HCT116 (cell line): ENCODE measurements around the gene PARVG. TPM values are rescaled to one million over a fixed set of nuclear protein-coding genes. Genes with fewer than 3 reads are reported as not detected.

Experiments used
- ATAC-seq: fragments of 200-7000 bp; cut with Tn5 transposase; 2 replicates; pipeline ENCODE4 v1.9.1; 2020; ENCODE audit warnings: mild to moderate bottlenecking, moderate library complexity
- BruUV-seq: library from RNA; stranded (reverse); fragments of 400-500 nt; replicated peaks from 2 replicates; lab custom pipeline; 2021; lab: Mats Ljungman, UMichigan
- CTCF ChIA-PET: fragments of 300-600 bp; sonication (Branson Sonifier 250); formaldehyde crosslinking; loops from one replicate; lab custom pipeline; 2021; ENCODE audit warnings: antibody characterized with exemption; lab: Charles Lee
- POLR2A ChIA-PET: fragments of 300-600, 350-600 bp; sonication (Branson Sonifier 250); formaldehyde crosslinking; loops from one replicate; lab custom pipeline; 2021; ENCODE audit warnings: antibody characterized with exemption; lab: Charles Lee
- RAD21 ChIA-PET, 2 experiments: fragments of 300-600 bp; sonication (Branson Sonifier 250); formaldehyde crosslinking; loops; one replicate each; lab custom pipeline; 2023; ENCODE audit warnings: low total read pairs in 2 of 2; ENCODE audit not compliant: uncharacterized antibody in 2 of 2, unreplicated experiment in 2 of 2, low non-redundant PET in 1 of 2; lab: Charles Lee
- DNase-seq: peaks from one replicate; pipeline ENCODE4 v3.0.0-alpha.2; 2010; ENCODE audit warnings: low read depth, low spot score
- H2AFZ ChIP-seq: fragments of 200-600 bp; shearing (Covaris generic), sonication (generic); 2 replicates; pipeline ENCODE4 v1.6.1; 2017; ENCODE audit warnings: low read depth, mixed run types, mixed read lengths, antibody characterized with exemption, low read length; ENCODE audit not compliant: poor library complexity, severe bottlenecking
- H3K27ac ChIP-seq: 2 replicates; pipeline ENCODE4 v1.5.1; 2012; ENCODE audit warnings: low read depth, low read length
- H3K27me3 ChIP-seq: fragments of 200-600 bp; sonication (generic); 2 replicates; pipeline ENCODE4 v1.6.1; 2016; ENCODE audit warnings: mixed run types, low read length, mixed read lengths; ENCODE audit not compliant: insufficient read depth
- H3K36me3 ChIP-seq, 2 experiments: fragments of 200-500 bp in 1 of 2; fragments of 200-600 bp in 1 of 2; sonication (Bioruptor generic) in 1 of 2; sonication (generic) in 1 of 2; 2 replicates each; pipeline versions ENCODE4 v1.5.1 to v1.6.1; 2014 to 2016; ENCODE audit warnings: low read length in 2 of 2, inconsistent platforms in 1 of 2, mixed read lengths in 1 of 2, mixed run types in 1 of 2; ENCODE audit not compliant: insufficient read depth in 2 of 2, control insufficient read depth in 1 of 2
- H3K4me1 ChIP-seq, 2 experiments: fragments of 200-600 bp in 1 of 2; sonication (generic) in 1 of 2; 2 replicates each; pipeline versions ENCODE4 v1.5.1 to v1.6.1; 2012 to 2017; ENCODE audit warnings: low read length in 2 of 2, inconsistent platforms in 1 of 2, mild to moderate bottlenecking in 1 of 2, mixed read lengths in 1 of 2, mixed run types in 1 of 2, moderate library complexity in 1 of 2; ENCODE audit not compliant: insufficient read depth in 2 of 2, control insufficient read depth in 1 of 2
- H3K4me2 ChIP-seq: fragments of 200-600 bp; sonication (generic); 2 replicates; pipeline ENCODE4 v1.6.1; 2017; ENCODE audit warnings: mixed run types, low read length, mixed read lengths
- H3K4me3 ChIP-seq, 2 experiments: fragments of 200-600 bp in 1 of 2; sonication (generic) in 1 of 2; replicated peaks in 1 of 2; 2 replicates each; pipeline ENCODE4 v1.5.1; 2011 to 2016; ENCODE audit warnings: low read length in 2 of 2, control low read depth in 1 of 2, low read depth in 1 of 2, mild to moderate bottlenecking in 1 of 2, mixed read lengths in 1 of 2, mixed run types in 1 of 2
- H3K79me2 ChIP-seq: fragments of 200-600 bp; sonication (generic); 2 replicates; pipeline ENCODE4 v1.6.1; 2017; ENCODE audit warnings: mild to moderate bottlenecking, mixed run types, low read length, moderate library complexity, mixed read lengths; ENCODE audit not compliant: insufficient read depth
- H3K9ac ChIP-seq: fragments of 200-600 bp; sonication (generic); 2 replicates; pipeline ENCODE4 v1.6.1; 2016; ENCODE audit warnings: low read length, mixed read lengths
- H3K9me2 ChIP-seq: fragments of 200-600 bp; sonication (generic), shearing (Covaris generic); 2 replicates; pipeline ENCODE4 v1.6.1; 2017; ENCODE audit warnings: mixed run types, mild to moderate bottlenecking, moderate library complexity; ENCODE audit not compliant: insufficient read depth
- H3K9me3 ChIP-seq, 2 experiments: fragments of 200-500 bp in 1 of 2; fragments of 200-600 bp in 1 of 2; sonication (Bioruptor generic) in 1 of 2; sonication (generic) in 1 of 2; 2 replicates each; pipeline ENCODE4 v1.6.1; 2014 to 2017; ENCODE audit warnings: low read length in 2 of 2, mixed read lengths in 2 of 2, inconsistent platforms in 1 of 2, low read depth in 1 of 2, mild to moderate bottlenecking in 1 of 2, mixed run types in 1 of 2, moderate library complexity in 1 of 2; ENCODE audit not compliant: control insufficient read depth in 1 of 2, insufficient read depth in 1 of 2
- H4K20me1 ChIP-seq: fragments of 200-600 bp; sonication (generic), shearing (Covaris generic); 2 replicates; pipeline ENCODE4 v1.6.1; 2017; ENCODE audit warnings: mixed run types, mild to moderate bottlenecking, moderate library complexity; ENCODE audit not compliant: insufficient read depth
- ATF3 ChIP-seq: IDR thresholded peaks from 2 replicates; pipeline ENCODE4 v1.6.1; 2012
- CBX3 ChIP-seq: IDR thresholded peaks from 2 replicates; pipeline ENCODE4 v1.6.1; 2012; ENCODE audit warnings: low read depth
- CTCF ChIP-seq, 3 experiments: fragments of 200-600 bp in 1 of 3; sonication (generic) in 1 of 3; IDR thresholded peaks in 2 of 3; conservative IDR thresholded peaks in 1 of 3; 2 replicates each; pipeline ENCODE4 v1.5.1; 2012 to 2017; ENCODE audit warnings: low read depth in 2 of 3, low read length in 2 of 3, antibody characterized with exemption in 1 of 3, borderline replicate concordance in 1 of 3, control low read depth in 1 of 3, mild to moderate bottlenecking in 1 of 3, mixed read lengths in 1 of 3, mixed run types in 1 of 3, moderate library complexity in 1 of 3; ENCODE audit not compliant: insufficient read depth in 1 of 3
- EZH2 ChIP-seq: fragments of 200-600 bp; sonication (generic); IDR thresholded peaks from 2 replicates; pipeline ENCODE4 v1.6.1; 2017; ENCODE audit warnings: antibody characterized with exemption, mixed run types
- EZH2phosphoT487 ChIP-seq: fragments of 200-600 bp; IDR thresholded peaks from 2 replicates; pipeline ENCODE4 v1.6.1; 2018; ENCODE audit warnings: antibody characterized with exemption, borderline replicate concordance
- FOSL1 ChIP-seq: IDR thresholded peaks from 2 replicates; pipeline ENCODE4 v1.6.1; 2012; ENCODE audit warnings: low read depth
- JUND ChIP-seq: IDR thresholded peaks from 2 replicates; pipeline ENCODE4 v1.6.1; 2012
- MAX ChIP-seq: IDR thresholded peaks from 2 replicates; pipeline ENCODE4 v1.6.1; 2012
- POLR2A ChIP-seq: IDR thresholded peaks from 2 replicates; pipeline ENCODE4 v1.7.0; 2011; ENCODE audit warnings: borderline replicate concordance; ENCODE audit not compliant: insufficient read depth, insufficient read length; ENCODE audit errors: extremely low read depth
- POLR2AphosphoS5 ChIP-seq: IDR thresholded peaks from 2 replicates; pipeline ENCODE4 v1.6.1; 2011; ENCODE audit warnings: mild to moderate bottlenecking, low read depth, low read length, moderate library complexity
- RAD21 ChIP-seq: IDR thresholded peaks from 2 replicates; pipeline ENCODE4 v1.6.1; 2012; ENCODE audit warnings: low read depth, mild to moderate bottlenecking
- REST ChIP-seq: IDR thresholded peaks from 2 replicates; pipeline ENCODE4 v1.6.1; 2012; ENCODE audit warnings: low read depth
- SIN3A ChIP-seq: IDR thresholded peaks from 2 replicates; pipeline ENCODE4 v1.6.1; 2012; ENCODE audit warnings: low read depth
- SP1 ChIP-seq: IDR thresholded peaks from 2 replicates; pipeline ENCODE4 v1.6.1; 2012; ENCODE audit warnings: low read depth
- YY1 ChIP-seq: IDR thresholded peaks from 2 replicates; pipeline ENCODE4 v1.6.1; 2011; ENCODE audit warnings: low read length, low read depth, moderate library complexity, mild to moderate bottlenecking; ENCODE audit not compliant: insufficient replicate concordance; ENCODE audit errors: extremely low read depth
- ZFX ChIP-seq: fragments of 450-650 bp; IDR thresholded peaks from 2 replicates; pipeline ENCODE4 v1.6.1; 2017
- ZNF274 ChIP-seq: fragments of 200-500 bp; sonication (Bioruptor generic); IDR thresholded peaks from 2 replicates; pipeline ENCODE4 v1.6.1; 2014; ENCODE audit warnings: mild to moderate bottlenecking, low read depth, low read length, inconsistent platforms
- intact Hi-C: fragments of 100-400 bp; cut with micrococcal nuclease; formaldehyde crosslinking; loops from 2 replicates; pipeline ENCODE4 v1.10.0; 2022
- total RNA-seq: library from RNA; stranded (reverse); gene quantifications from one replicate; pipeline ENCODE4 v1.2.1, GENCODE V29; 2021; ENCODE audit not compliant: unreplicated experiment

PARVG gene
- total RNA-seq, 1 experiment from 2014 or later, result 0.57 TPM

GRCh38 chr22:44207173-44207980 lies 26.7 kb downstream of the PARVG start:
- H3K79me2 ChIP-seq, result no peaks in the 10 kb centered on the region
- ChIA-PET POLR2A (no interaction called here), CTCF (no interaction called here), RAD21 (no interaction called here)
- H3K36me3 ChIP-seq, result no peaks in the 10 kb centered on the region
- no peak overlapping the region for H2AFZ ChIP-seq
- no peaks in the 10 kb centered on the region for H3K9me2 ChIP-seq
- H3K27ac ChIP-seq, result no peak overlapping the region
- no peaks in the 10 kb centered on the region for H3K9me3 ChIP-seq
- no peak overlapping the region for H3K4me2 ChIP-seq
- no TSS peak for BruUV-seq
- ATAC-seq, result no peak
- H3K27me3 ChIP-seq, result peaks cover 12% of the 10 kb centered on the region; the same call in 1 of the 2 replicates
- intact Hi-C loops, result no loop called here
- H3K9ac ChIP-seq, result no peak overlapping the region
- H3K4me3 ChIP-seq, result no peak overlapping the region
- no peak for TF ChIP-seq RAD21
- no peak for TF ChIP-seq ATF3
- no peak for TF ChIP-seq EZH2phosphoT487
- no peak for TF ChIP-seq CBX3
- no peak for TF ChIP-seq ZNF274
- no peak for TF ChIP-seq EZH2
- TF ChIP-seq MAX, result no peak
- TF ChIP-seq REST, result no peak
- TF ChIP-seq POLR2A, result no peak
- TF ChIP-seq POLR2AphosphoS5, result no peak
- no peak for TF ChIP-seq SIN3A
- no peak for TF ChIP-seq YY1
- TF ChIP-seq CTCF (IDR thresholded peaks at IDR 0.05 in 2 of 3, conservative IDR thresholded peaks at IDR 0.05 in 1 of 3; ENCODE audit: borderline replicate concordance in 1 of 3, insufficient read depth in 1 of 3, low read depth in 2 of 3, low read length in 2 of 3), result no peak
- no peak for TF ChIP-seq JUND
- no peak for TF ChIP-seq ZFX
- TF ChIP-seq SP1, result no peak
- no peak for TF ChIP-seq FOSL1
- DNase-seq, result no peak
- H3K4me1 ChIP-seq, result no peaks in the 10 kb centered on the region
- no peaks in the 10 kb centered on the region for H4K20me1 ChIP-seq
